Body of pancreas (tissue), 4 donors: ENCODE data around the gene ATP5PO.

Experiments
- POLR2A ChIP-seq, 3 donors: fragments of 450-650 bp; IDR thresholded peaks; one replicate each; pipeline ENCODE4 v1.6.1; 2016; ENCODE audit warnings: antibody characterized with exemption in 3 of 3, mild to moderate bottlenecking in 2 of 3
- TF ChIP-seq, protein P1 (sequence below), 7 experiments: fragments of 450-650 bp in 4 of 7; fragments of 200-600 bp in 3 of 7; sonication (generic) in 3 of 7; IDR thresholded peaks; one replicate each; pipeline ENCODE4 v1.5.1; 2016 to 2019; ENCODE audit warnings: antibody characterized with exemption in 7 of 7

DNA sequence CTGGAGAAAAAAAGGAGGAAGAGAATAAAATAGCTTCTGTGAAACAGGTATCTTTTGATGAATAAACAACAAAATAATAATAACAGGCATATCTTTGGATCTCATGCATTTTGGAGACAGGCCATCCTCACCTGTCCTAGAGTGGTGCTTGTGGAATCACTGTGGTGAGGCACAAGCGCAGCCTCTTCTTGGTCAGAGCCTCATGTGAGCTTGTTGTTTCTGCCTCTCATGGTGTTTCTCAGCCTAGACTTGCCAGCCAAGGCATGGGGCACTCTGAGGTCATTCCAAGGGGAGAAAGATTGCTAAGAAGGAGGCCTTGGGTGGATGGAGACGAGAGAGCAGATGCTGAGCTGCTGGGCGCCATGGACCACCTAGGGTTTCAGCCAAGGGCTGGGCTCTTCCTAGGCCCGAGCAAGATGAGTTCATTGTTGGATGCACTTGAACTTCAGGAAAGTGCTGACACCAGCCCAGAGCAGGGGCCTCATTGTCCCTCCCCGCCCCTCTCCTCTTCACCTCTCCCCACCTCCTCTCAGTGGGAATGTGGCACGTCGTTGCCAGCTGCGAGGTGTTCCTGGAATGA, 49.5 kb downstream of the ATP5PO start:
- TF ChIP-seq, protein P1, sequence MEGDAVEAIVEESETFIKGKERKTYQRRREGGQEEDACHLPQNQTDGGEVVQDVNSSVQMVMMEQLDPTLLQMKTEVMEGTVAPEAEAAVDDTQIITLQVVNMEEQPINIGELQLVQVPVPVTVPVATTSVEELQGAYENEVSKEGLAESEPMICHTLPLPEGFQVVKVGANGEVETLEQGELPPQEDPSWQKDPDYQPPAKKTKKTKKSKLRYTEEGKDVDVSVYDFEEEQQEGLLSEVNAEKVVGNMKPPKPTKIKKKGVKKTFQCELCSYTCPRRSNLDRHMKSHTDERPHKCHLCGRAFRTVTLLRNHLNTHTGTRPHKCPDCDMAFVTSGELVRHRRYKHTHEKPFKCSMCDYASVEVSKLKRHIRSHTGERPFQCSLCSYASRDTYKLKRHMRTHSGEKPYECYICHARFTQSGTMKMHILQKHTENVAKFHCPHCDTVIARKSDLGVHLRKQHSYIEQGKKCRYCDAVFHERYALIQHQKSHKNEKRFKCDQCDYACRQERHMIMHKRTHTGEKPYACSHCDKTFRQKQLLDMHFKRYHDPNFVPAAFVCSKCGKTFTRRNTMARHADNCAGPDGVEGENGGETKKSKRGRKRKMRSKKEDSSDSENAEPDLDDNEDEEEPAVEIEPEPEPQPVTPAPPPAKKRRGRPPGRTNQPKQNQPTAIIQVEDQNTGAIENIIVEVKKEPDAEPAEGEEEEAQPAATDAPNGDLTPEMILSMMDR (IDR thresholded peaks at IDR 0.05) = no peak
- no peak for TF ChIP-seq POLR2A (IDR thresholded peaks at IDR 0.05)
